ENCODE data around the gene POM121L2.
A peak's percentile ranks its signal among the peaks of the same experiment; 100 is the strongest.

Gene POM121L2

GRCh38 chr6:27314046-27314445 lies 2.0 kb upstream of the POM121L2 start:
- Histone ChIP-seq H3K9me3 (ENCODE audit: control insufficient read depth in 1 of 2, low read length in 2 of 2) (no peaks in the 10 kb centered on the region), H3K4me1 (ENCODE audit: control insufficient read depth in 1 of 2, insufficient read depth in 2 of 2, low read length in 2 of 2) (peaks cover 0 to 14% of the 10 kb centered on the region in 2 donors), H3K27me3 (ENCODE audit: low read depth, low read length) (peaks cover 41% of the 10 kb centered on the region), H3K4me3 (ENCODE audit: low read depth in 1 of 2, low read length in 2 of 2) (no peak overlapping the region), H3K36me3 (ENCODE audit: control insufficient read depth in 1 of 2, insufficient read depth in 2 of 2, low read length in 2 of 2) (no peaks in the 10 kb centered on the region), H3K27ac (ENCODE audit: low read length) (no peak overlapping the region)

- H3K36me3 ChIP-seq (ENCODE audit: control insufficient read depth in 1 of 2, insufficient read depth in 2 of 2, low read length in 2 of 2) = no peaks in the 10 kb centered on the region
- H3K27ac ChIP-seq (ENCODE audit: low read length) = no peak overlapping the region
- peaks cover 49% of the 10 kb centered on the region for H3K27me3 ChIP-seq (ENCODE audit: low read depth, low read length)
- peak overlapping the region; percentile 52 to 68 for H3K4me3 ChIP-seq (ENCODE audit: low read depth in 1 of 2, low read length in 2 of 2)
- H3K9me3 ChIP-seq (ENCODE audit: control insufficient read depth in 1 of 2, low read length in 2 of 2) = no peaks in the 10 kb centered on the region
- peaks cover 0 to 14% of the 10 kb centered on the region in 2 donors for H3K4me1 ChIP-seq (ENCODE audit: control insufficient read depth in 1 of 2, insufficient read depth in 2 of 2, low read length in 2 of 2)
These were observed 838 bp upstream of the POM121L2 start for GRCh38 chr6:27312950-27313271.

GRCh38 chr6:27311806-27312145 lies 297 bp downstream of the POM121L2 start:
- peaks cover 0 to 14% of the 10 kb centered on the region in 2 donors for H3K4me1 ChIP-seq (ENCODE audit: control insufficient read depth in 1 of 2, insufficient read depth in 2 of 2, low read length in 2 of 2)
- peaks cover 48% of the 10 kb centered on the region for H3K27me3 ChIP-seq (ENCODE audit: low read depth, low read length)
- peak overlapping the region; percentile 52 to 68 for H3K4me3 ChIP-seq (ENCODE audit: low read depth in 1 of 2, low read length in 2 of 2)
- H3K9me3 ChIP-seq (ENCODE audit: control insufficient read depth in 1 of 2, low read length in 2 of 2) = no peaks in the 10 kb centered on the region
- H3K27ac ChIP-seq (ENCODE audit: low read length) = no peak overlapping the region
- no peaks in the 10 kb centered on the region for H3K36me3 ChIP-seq (ENCODE audit: control insufficient read depth in 1 of 2, insufficient read depth in 2 of 2, low read length in 2 of 2)

- Histone ChIP-seq H3K4me3 (ENCODE audit: low read depth in 1 of 2, low read length in 2 of 2) (no peak overlapping the region), H3K36me3 (ENCODE audit: control insufficient read depth in 1 of 2, insufficient read depth in 2 of 2, low read length in 2 of 2) (no peaks in the 10 kb centered on the region), H3K4me1 (ENCODE audit: control insufficient read depth in 1 of 2, insufficient read depth in 2 of 2, low read length in 2 of 2) (no peaks in the 10 kb centered on the region), H3K27me3 (ENCODE audit: low read depth, low read length) (peaks cover 23% of the 10 kb centered on the region), H3K9me3 (ENCODE audit: control insufficient read depth in 1 of 2, low read length in 2 of 2) (peaks cover 0 to 3% of the 10 kb centered on the region in 2 donors), H3K27ac (ENCODE audit: low read length) (no peak overlapping the region)
These were observed 8.3 kb downstream of the POM121L2 start for GRCh38 chr6:27303613-27304272.

GRCh38 chr6:27297857-27298730 lies 14.0 kb downstream of the POM121L2 start:
- H3K36me3 ChIP-seq (ENCODE audit: control insufficient read depth in 1 of 2, insufficient read depth in 2 of 2, low read length in 2 of 2) = no peaks in the 10 kb centered on the region
- peaks cover 40% of the 10 kb centered on the region for H3K27me3 ChIP-seq (ENCODE audit: low read depth, low read length)
- no peaks in the 10 kb centered on the region for H3K4me1 ChIP-seq (ENCODE audit: control insufficient read depth in 1 of 2, insufficient read depth in 2 of 2, low read length in 2 of 2)
- H3K4me3 ChIP-seq (ENCODE audit: low read depth in 1 of 2, low read length in 2 of 2) = no peak overlapping the region
- peaks cover 3 to 8% of the 10 kb centered on the region in 2 donors for H3K9me3 ChIP-seq (ENCODE audit: control insufficient read depth in 1 of 2, low read length in 2 of 2)
- H3K27ac ChIP-seq (ENCODE audit: low read length) = no peak overlapping the region

GRCh38 chr6:27297484-27297856 lies 14.6 kb downstream of the POM121L2 start:
- H3K36me3 ChIP-seq (ENCODE audit: control insufficient read depth in 1 of 2, insufficient read depth in 2 of 2, low read length in 2 of 2) = no peaks in the 10 kb centered on the region
- peaks cover 4 to 8% of the 10 kb centered on the region in 2 donors for H3K9me3 ChIP-seq (ENCODE audit: control insufficient read depth in 1 of 2, low read length in 2 of 2)
- no peak overlapping the region for H3K27ac ChIP-seq (ENCODE audit: low read length)
- peaks cover 40% of the 10 kb centered on the region for H3K27me3 ChIP-seq (ENCODE audit: low read depth, low read length)
- no peaks in the 10 kb centered on the region for H3K4me1 ChIP-seq (ENCODE audit: control insufficient read depth in 1 of 2, insufficient read depth in 2 of 2, low read length in 2 of 2)
- H3K4me3 ChIP-seq (ENCODE audit: low read depth in 1 of 2, low read length in 2 of 2) = no peak overlapping the region

- H3K27me3 ChIP-seq (ENCODE audit: low read depth, low read length) = peaks cover 40% of the 10 kb centered on the region
- no peaks in the 10 kb centered on the region for H3K36me3 ChIP-seq (ENCODE audit: control insufficient read depth in 1 of 2, insufficient read depth in 2 of 2, low read length in 2 of 2)
- peaks cover 4 to 8% of the 10 kb centered on the region in 2 donors for H3K9me3 ChIP-seq (ENCODE audit: control insufficient read depth in 1 of 2, low read length in 2 of 2)
- H3K27ac ChIP-seq (ENCODE audit: low read length) = no peak overlapping the region
- H3K4me1 ChIP-seq (ENCODE audit: control insufficient read depth in 1 of 2, insufficient read depth in 2 of 2, low read length in 2 of 2) = no peaks in the 10 kb centered on the region
- no peak overlapping the region for H3K4me3 ChIP-seq (ENCODE audit: low read depth in 1 of 2, low read length in 2 of 2)
These were observed 15.8 kb downstream of the POM121L2 start for GRCh38 chr6:27296106-27296783.

GRCh38 chr6:27295301-27296079 lies 16.6 kb downstream of the POM121L2 start:
- no peaks in the 10 kb centered on the region for H3K36me3 ChIP-seq (ENCODE audit: control insufficient read depth in 1 of 2, insufficient read depth in 2 of 2, low read length in 2 of 2)
- H3K9me3 ChIP-seq (ENCODE audit: control insufficient read depth in 1 of 2, low read length in 2 of 2) = peaks cover 4 to 8% of the 10 kb centered on the region in 2 donors
- H3K27ac ChIP-seq (ENCODE audit: low read length) = no peak overlapping the region
- H3K4me3 ChIP-seq (ENCODE audit: low read depth in 1 of 2, low read length in 2 of 2) = no peak overlapping the region
- H3K27me3 ChIP-seq (ENCODE audit: low read depth, low read length) = peaks cover 47% of the 10 kb centered on the region
- no peaks in the 10 kb centered on the region for H3K4me1 ChIP-seq (ENCODE audit: control insufficient read depth in 1 of 2, insufficient read depth in 2 of 2, low read length in 2 of 2)

- Histone ChIP-seq H3K9me3 (ENCODE audit: control insufficient read depth in 1 of 2, low read length in 2 of 2) (peaks cover 8 to 9% of the 10 kb centered on the region in 2 donors), H3K27me3 (ENCODE audit: low read depth, low read length) (peaks cover 56% of the 10 kb centered on the region), H3K27ac (ENCODE audit: low read length) (no peak overlapping the region), H3K4me1 (ENCODE audit: control insufficient read depth in 1 of 2, insufficient read depth in 2 of 2, low read length in 2 of 2) (no peaks in the 10 kb centered on the region), H3K4me3 (ENCODE audit: low read depth in 1 of 2, low read length in 2 of 2) (no peak overlapping the region), H3K36me3 (ENCODE audit: control insufficient read depth in 1 of 2, insufficient read depth in 2 of 2, low read length in 2 of 2) (no peaks in the 10 kb centered on the region)
These were observed 17.7 kb downstream of the POM121L2 start for GRCh38 chr6:27294409-27294808.

- Histone ChIP-seq H3K9me3 (ENCODE audit: control insufficient read depth in 1 of 2, low read length in 2 of 2) (peaks cover 8 to 10% of the 10 kb centered on the region in 2 donors), H3K4me1 (ENCODE audit: control insufficient read depth in 1 of 2, insufficient read depth in 2 of 2, low read length in 2 of 2) (no peaks in the 10 kb centered on the region), H3K36me3 (ENCODE audit: control insufficient read depth in 1 of 2, insufficient read depth in 2 of 2, low read length in 2 of 2) (no peaks in the 10 kb centered on the region), H3K27ac (ENCODE audit: low read length) (no peak overlapping the region), H3K27me3 (ENCODE audit: low read depth, low read length) (peaks cover 63% of the 10 kb centered on the region), H3K4me3 (ENCODE audit: low read depth in 1 of 2, low read length in 2 of 2) (no peak overlapping the region)
These were observed 18.5 kb downstream of the POM121L2 start for GRCh38 chr6:27293436-27294098.
